Upper lobe of right lung (tissue), 1 donor: Measurements from ENCODE around the gene CHD5. TPM values are rescaled to one million over a fixed set of nuclear protein-coding genes. Genes with fewer than 3 reads are reported as not detected.
A peak's percentile ranks its signal among the peaks of the same experiment; 100 is the strongest.

ENCODE experiments used
- ATAC-seq: fragments of 200-7000 bp; cut with Tn5 transposase; one replicate; pipeline ENCODE4 v1.9.1; 2020; ENCODE audit warnings: mild to moderate bottlenecking, moderate library complexity
- DNase-seq: peaks from one replicate; pipeline ENCODE4 v3.0.0-alpha.2; 2020
- H3K27ac ChIP-seq: fragments of 200-600 bp; one replicate; pipeline ENCODE4 v1.8.0; 2022
- H3K27me3 ChIP-seq: fragments of 200-600 bp; one replicate; pipeline ENCODE4 v1.8.0; 2022; ENCODE audit warnings: mild to moderate bottlenecking
- H3K36me3 ChIP-seq: fragments of 200-600 bp; one replicate; pipeline ENCODE4 v1.8.0; 2022
- H3K4me1 ChIP-seq: fragments of 200-600 bp; one replicate; pipeline ENCODE4 v1.8.0; 2022
- H3K4me3 ChIP-seq: fragments of 200-600 bp; one replicate; pipeline ENCODE4 v1.8.0; 2022; ENCODE audit warnings: mild to moderate bottlenecking
- H3K9me3 ChIP-seq: fragments of 200-600 bp; one replicate; pipeline ENCODE4 v1.8.0; 2022
- intact Hi-C: fragments of 100-400 bp; cut with DNase I; formaldehyde crosslinking; loops from one replicate; pipeline ENCODE4 v1.11.0; 2022
- total RNA-seq: library from RNA; stranded (reverse); fragmentation: NEBNext Ultra II Directional; extraction: Animal tissue kit (Norgen Biotek cat#: 25700); gene quantifications from one replicate; pipeline ENCODE4 v1.2.1, GENCODE V29; 2021
- TF ChIP-seq, protein P1 (sequence below): fragments of 200-600 bp; IDR thresholded peaks from one replicate; pipeline ENCODE4 v1.8.0; 2022; ENCODE audit warnings: antibody characterized with exemption
- donor health status: DM: no; HTN: yes; CAD: no; lungs with severe emphysema.

CHD5 gene
- total RNA-seq, 1 donor from 2014 or later, result 0.23 TPM

DNA sequence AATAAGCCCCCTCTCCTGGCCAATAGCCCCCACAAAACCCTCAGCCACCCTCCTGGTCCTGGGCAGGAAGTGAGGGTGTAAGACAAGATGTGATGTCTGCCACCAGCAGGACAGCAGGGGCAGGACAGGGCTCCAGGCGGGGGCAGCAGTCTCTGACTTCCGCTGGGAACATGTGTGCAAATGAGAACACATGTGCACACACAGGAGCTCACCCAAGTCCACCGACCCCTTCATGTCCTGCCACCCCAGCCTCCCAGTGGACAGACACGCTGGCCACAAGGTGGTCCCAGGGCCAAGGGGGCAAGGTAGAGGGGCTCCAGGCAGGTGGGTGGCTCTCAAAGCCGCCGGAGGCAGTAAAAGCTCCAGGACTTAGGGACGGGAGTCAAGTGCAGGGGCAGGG, 74.4 kb downstream of the CHD5 start:
- no peak overlapping the region for H3K27ac ChIP-seq
- DNase-seq, result no peak
- no peak for ATAC-seq
- no peaks in the 10 kb centered on the region for H3K36me3 ChIP-seq
- H3K4me3 ChIP-seq, result no peak overlapping the region
- no peaks in the 10 kb centered on the region for H3K9me3 ChIP-seq
- H3K27me3 ChIP-seq, result peaks cover 12% of the 10 kb centered on the region
- TF ChIP-seq, protein P1, sequence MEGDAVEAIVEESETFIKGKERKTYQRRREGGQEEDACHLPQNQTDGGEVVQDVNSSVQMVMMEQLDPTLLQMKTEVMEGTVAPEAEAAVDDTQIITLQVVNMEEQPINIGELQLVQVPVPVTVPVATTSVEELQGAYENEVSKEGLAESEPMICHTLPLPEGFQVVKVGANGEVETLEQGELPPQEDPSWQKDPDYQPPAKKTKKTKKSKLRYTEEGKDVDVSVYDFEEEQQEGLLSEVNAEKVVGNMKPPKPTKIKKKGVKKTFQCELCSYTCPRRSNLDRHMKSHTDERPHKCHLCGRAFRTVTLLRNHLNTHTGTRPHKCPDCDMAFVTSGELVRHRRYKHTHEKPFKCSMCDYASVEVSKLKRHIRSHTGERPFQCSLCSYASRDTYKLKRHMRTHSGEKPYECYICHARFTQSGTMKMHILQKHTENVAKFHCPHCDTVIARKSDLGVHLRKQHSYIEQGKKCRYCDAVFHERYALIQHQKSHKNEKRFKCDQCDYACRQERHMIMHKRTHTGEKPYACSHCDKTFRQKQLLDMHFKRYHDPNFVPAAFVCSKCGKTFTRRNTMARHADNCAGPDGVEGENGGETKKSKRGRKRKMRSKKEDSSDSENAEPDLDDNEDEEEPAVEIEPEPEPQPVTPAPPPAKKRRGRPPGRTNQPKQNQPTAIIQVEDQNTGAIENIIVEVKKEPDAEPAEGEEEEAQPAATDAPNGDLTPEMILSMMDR, result no peak
- no peaks in the 10 kb centered on the region for H3K4me1 ChIP-seq
- intact Hi-C loops, result no loop called here

DNA sequence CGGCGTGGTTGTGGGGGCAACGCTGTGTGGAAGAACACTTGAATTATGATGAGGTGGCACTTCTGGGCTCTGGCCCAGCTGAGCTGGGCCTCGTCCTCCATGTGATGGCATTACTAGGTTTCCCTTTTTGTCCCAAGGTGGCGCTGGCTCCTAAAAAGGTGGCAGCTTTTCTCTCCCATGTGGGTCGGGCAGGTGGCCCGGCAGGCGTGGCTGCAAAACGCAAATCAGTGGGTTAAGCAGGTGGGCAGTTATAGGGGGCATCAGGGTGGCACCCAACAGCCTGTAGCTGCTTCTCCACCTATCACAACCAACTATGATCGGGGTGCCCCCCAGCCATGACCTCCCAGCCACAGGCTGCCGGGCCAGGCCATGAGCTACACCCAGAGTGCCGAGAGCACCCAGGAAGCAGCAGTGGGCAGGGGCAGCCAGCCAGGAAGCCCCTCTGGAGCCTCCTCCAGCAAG, 74.9 kb downstream of the CHD5 start:
- TF ChIP-seq, protein P1, result no peak
- H3K27ac ChIP-seq, result no peak overlapping the region
- no peak for DNase-seq
- no peak overlapping the region for H3K4me3 ChIP-seq
- no peak for ATAC-seq
- peaks cover 12% of the 10 kb centered on the region for H3K27me3 ChIP-seq
- intact Hi-C loops, result no loop called here
- H3K36me3 ChIP-seq, result no peaks in the 10 kb centered on the region
- H3K4me1 ChIP-seq, result no peaks in the 10 kb centered on the region
- H3K9me3 ChIP-seq, result no peaks in the 10 kb centered on the region

GRCh38 chr1:6104631-6105030, 75.5 kb downstream of the CHD5 start:
- H3K36me3 ChIP-seq, result no peaks in the 10 kb centered on the region
- ATAC-seq, result no peak
- no peaks in the 10 kb centered on the region for H3K4me1 ChIP-seq
- no peaks in the 10 kb centered on the region for H3K9me3 ChIP-seq
- no peak overlapping the region for H3K27ac ChIP-seq
- no peak overlapping the region for H3K4me3 ChIP-seq
- peak; percentile 56 for DNase-seq
- TF ChIP-seq, protein P1, result no peak
- H3K27me3 ChIP-seq, result peaks cover 12% of the 10 kb centered on the region
- intact Hi-C loops, result no loop called here

DNA sequence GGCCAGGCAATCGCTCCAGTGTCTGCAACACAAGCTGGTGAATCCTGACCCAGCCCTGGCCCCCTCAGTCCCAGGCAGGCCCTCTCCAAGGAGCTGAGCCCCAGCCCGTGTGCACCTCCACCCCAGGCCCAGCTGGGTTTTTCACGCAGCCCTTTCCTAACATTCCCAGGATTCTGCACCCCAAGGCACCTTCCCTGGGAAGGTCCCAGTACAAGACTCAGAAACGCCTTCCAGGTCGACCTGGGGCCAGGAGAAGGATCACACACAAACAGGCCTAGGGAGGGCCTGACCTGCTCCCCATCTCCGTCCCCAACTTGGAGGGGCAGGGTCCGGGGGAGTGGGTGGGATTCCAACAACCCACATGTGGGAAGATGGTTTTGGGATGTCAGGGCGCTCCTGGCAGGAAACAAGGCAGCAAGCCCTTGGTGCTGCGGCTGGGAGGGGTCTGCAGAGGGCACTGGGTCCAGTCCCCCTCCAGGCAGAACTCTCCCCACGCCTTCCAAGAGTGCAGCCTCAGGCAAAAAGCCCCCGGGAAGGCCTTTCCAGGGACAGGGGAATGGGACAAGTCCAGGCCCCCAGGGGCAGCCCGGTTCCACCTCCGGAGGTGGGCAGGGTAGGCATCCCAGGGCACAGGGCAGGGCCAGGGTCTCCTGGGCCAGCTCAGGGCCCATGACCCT, 76.1 kb downstream of the CHD5 start:
- Histone ChIP-seq H3K36me3 (no peaks in the 10 kb centered on the region), H3K4me1 (no peaks in the 10 kb centered on the region), H3K27me3 (peaks cover 12% of the 10 kb centered on the region), H3K9me3 (no peaks in the 10 kb centered on the region), H3K4me3 (no peak overlapping the region), H3K27ac (no peak overlapping the region)
- peak; percentile 55 for DNase-seq
- no peak for ATAC-seq
- intact Hi-C loops, result no loop called here
- TF ChIP-seq, protein P1, result no peak

GRCh38 chr1:6103111-6103853, 76.8 kb downstream of the CHD5 start:
- H3K36me3 ChIP-seq, result no peaks in the 10 kb centered on the region
- peaks cover 12% of the 10 kb centered on the region for H3K27me3 ChIP-seq
- intact Hi-C loops, result no loop called here
- peak; percentile 58 for DNase-seq
- H3K4me1 ChIP-seq, result no peaks in the 10 kb centered on the region
- H3K4me3 ChIP-seq, result no peak overlapping the region
- TF ChIP-seq, protein P1, result no peak
- H3K27ac ChIP-seq, result no peak overlapping the region
- ATAC-seq, result no peak
- no peaks in the 10 kb centered on the region for H3K9me3 ChIP-seq
